ENCODE data around the gene UQCRC2. TPM values are rescaled to one million over a fixed set of nuclear protein-coding genes. Genes with fewer than 3 reads are reported as not detected.

Gene UQCRC2
- total RNA-seq, 1 experiment from 2014 or later = 167 TPM

GRCh38 chr16:22031483-22032083 lies 78.4 kb downstream of the UQCRC2 start:
- DNase-seq (ENCODE audit: low read depth in 1 of 2, low spot score in 2 of 2) = no peak
- no peak overlapping the region for H3K4me3 ChIP-seq
- peaks cover 25% of the 10 kb centered on the region for H3K36me3 ChIP-seq
- peaks cover 24% of the 10 kb centered on the region for H3K4me1 ChIP-seq (replicated peaks)
- no peaks in the 10 kb centered on the region for H3K27me3 ChIP-seq (replicated peaks)
- H3K27ac ChIP-seq = no peak overlapping the region
- no peaks in the 10 kb centered on the region for H3K9me3 ChIP-seq (replicated peaks)

Other genes with a start within 250 kb of the UQCRC2 start
- gene NPIPB4, start 95.6 kb upstream of the UQCRC2 start, total RNA-seq (2014; rRNA removed; shearing (Covaris generic)) = 3.7 and 11.3 TPM in 2 replicates
- not detected in 2 replicates for gene PDZD9, start 47.8 kb downstream of the UQCRC2 start, total RNA-seq (2014; rRNA removed; shearing (Covaris generic))
- gene MOSMO, start 54.8 kb downstream of the UQCRC2 start, total RNA-seq (2014; rRNA removed; shearing (Covaris generic)) = 15.7 and 30.3 TPM in 2 replicates
- gene VWA3A, start 139.2 kb downstream of the UQCRC2 start, total RNA-seq (2014; rRNA removed; shearing (Covaris generic)) = not detected in 2 replicates
- not detected in 2 replicates for gene SDR42E2, start 209.1 kb downstream of the UQCRC2 start, total RNA-seq (2014; rRNA removed; shearing (Covaris generic))